Adipose tissue (tissue), 3 donors: Measurements from ENCODE around the gene ARMC9. TPM values are rescaled to one million over a fixed set of nuclear protein-coding genes. Genes with fewer than 3 reads are reported as not detected.
A peak's percentile ranks its signal among the peaks of the same experiment; 100 is the strongest.
"Not testable (repeated sequence)": the region's sequence is repeated elsewhere in the genome, so short reads cannot be mapped to it uniquely, and the experiment has no call there.

ENCODE experiments used
- H3K27ac ChIP-seq: one replicate; pipeline ENCODE4 v1.5.1; 2013; ENCODE audit warnings: low read depth, low read length
- WGBS, 3 donors: extraction: QIAGEN DNeasy Blood & Tissue Kit; methylation state at CpG; one replicate each; pipeline ENCODE4 v1.1.7; 2013; 5-methylcytosine and 5-hydroxymethylcytosine counted together
- polyA plus RNA-seq, 3 donors: library from polyadenylated mRNA; stranded (reverse); fragments of 200-250 nt; gene quantifications; one replicate each; pipeline ENCODE4 v1.2.3, GENCODE V29; 2013
- donor health status: healthy with polysubstance abuse.
- donor health status: Bipolar disorder and iron deficiency.
- donor health status: healthy.

ARMC9 gene
- polyA plus RNA-seq, 3 donors = 1.5 to 8.7 (median 4.0) TPM

- H3K27ac ChIP-seq = not testable (repeated sequence)
- 86 to 89% (median 88%) methylated on average over 5 of the region's 5 CpGs for WGBS, 3 donors
These were observed 19.6 kb upstream of the ARMC9 start for GRCh38 chr2:231178805-231179204.

GRCh38 chr2:231181860-231182512 is 16.4 kb upstream of the ARMC9 start:
- no peak overlapping the region for H3K27ac ChIP-seq
- WGBS, 3 donors = 51 to 60% (median 53%) methylated on average over 12 of the region's 12 CpGs

GRCh38 chr2:231182513-231182899 is 15.9 kb upstream of the ARMC9 start:
- WGBS, 3 donors = 75 to 86% (median 80%) methylated on average over 8 of the region's 8 CpGs
- H3K27ac ChIP-seq = no peak overlapping the region

- WGBS, 3 donors = 93 to 94% (median 93%) methylated on average over 8 of the region's 8 CpGs
- no peak overlapping the region for H3K27ac ChIP-seq
These were observed 14.6 kb upstream of the ARMC9 start for GRCh38 chr2:231183851-231184250.

DNA sequence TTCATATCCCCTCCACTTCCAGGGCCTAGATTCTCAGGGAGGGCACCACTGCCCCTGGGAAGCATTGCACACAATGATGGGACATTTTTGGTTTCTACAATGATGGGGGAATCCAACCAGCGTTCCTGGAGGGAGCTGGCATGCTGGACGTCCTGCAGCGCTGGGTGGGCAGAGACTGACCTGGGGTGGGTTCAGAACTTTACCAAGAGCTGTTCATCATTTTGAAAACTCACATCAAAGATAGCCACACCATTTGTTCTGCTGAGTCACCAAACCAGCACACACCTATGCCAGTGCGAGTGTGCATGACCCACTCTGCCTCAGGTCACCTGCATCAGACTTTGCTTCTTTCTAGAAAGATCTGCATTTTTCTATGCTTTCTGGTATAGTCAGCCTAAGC is 14.1 kb upstream of the ARMC9 start:
- WGBS, 3 donors = 90 to 98% (median 94%) methylated on average over 4 of the region's 4 CpGs
- no peak overlapping the region for H3K27ac ChIP-seq

- H3K27ac ChIP-seq = no peak overlapping the region
- 52 to 83% (median 61%) methylated on average over 11 of the region's 11 CpGs for WGBS, 3 donors
These were observed 13.2 kb upstream of the ARMC9 start for GRCh38 chr2:231185050-231185725.

- 60 to 78% (median 73%) methylated on average over 4 of the region's 4 CpGs for WGBS, 3 donors
- H3K27ac ChIP-seq = no peak overlapping the region
These were observed 12.5 kb upstream of the ARMC9 start for GRCh38 chr2:231185886-231186285.

- 83 to 95% (median 91%) methylated on average over 7 of the region's 7 CpGs for WGBS, 3 donors
- H3K27ac ChIP-seq = no peak overlapping the region
These were observed 12.1 kb upstream of the ARMC9 start for GRCh38 chr2:231186325-231186724.

GRCh38 chr2:231187736-231188505 is 10.5 kb upstream of the ARMC9 start:
- no peak overlapping the region for H3K27ac ChIP-seq
- WGBS, 3 donors = 65 to 80% (median 76%) methylated on average over 18 of the region's 18 CpGs

DNA sequence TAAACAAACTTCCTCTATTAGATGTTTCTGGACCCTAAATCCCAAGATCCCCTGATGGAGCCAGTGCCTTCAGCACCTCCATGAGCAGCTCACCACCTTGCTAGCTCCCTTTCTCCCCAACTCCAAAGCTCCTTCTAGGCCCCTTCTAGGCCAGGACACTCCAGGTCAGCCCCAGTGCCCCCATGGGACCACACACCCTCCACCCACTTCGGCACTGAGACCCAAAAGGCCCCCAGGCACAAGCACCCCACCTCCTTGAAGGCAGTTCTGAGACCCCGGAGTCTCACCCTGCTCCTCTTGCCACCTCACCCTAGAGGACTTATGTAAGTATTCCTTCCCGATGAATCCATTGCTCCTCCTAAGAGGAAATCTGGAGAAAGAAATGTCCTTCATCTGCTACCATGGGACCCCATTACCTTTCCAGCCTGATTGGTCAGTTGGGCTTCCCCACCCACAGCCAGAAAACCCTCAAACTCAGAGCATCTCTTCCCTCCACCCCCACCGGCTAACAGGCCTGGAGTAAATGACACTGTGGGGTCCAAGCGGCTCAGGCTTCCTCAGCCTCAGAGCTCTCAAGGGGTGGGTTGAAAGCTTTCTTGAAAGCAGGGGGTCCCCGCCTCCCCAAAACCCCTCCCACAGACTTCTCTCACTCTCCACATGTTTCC is 9.8 kb upstream of the ARMC9 start:
- WGBS, 3 donors = 92 to 95% (median 92%) methylated on average over 6 of the region's 6 CpGs
- no peak overlapping the region for H3K27ac ChIP-seq

- H3K27ac ChIP-seq = no peak overlapping the region
- 95 to 97% (median 96%) methylated on average over 8 of the region's 8 CpGs for WGBS, 3 donors
These were observed 9.3 kb upstream of the ARMC9 start for GRCh38 chr2:231189171-231189530.

GRCh38 chr2:231189571-231190495 is 8.6 kb upstream of the ARMC9 start:
- WGBS, 3 donors = 50 to 76% (median 56%) methylated on average over 22 of the region's 22 CpGs
- H3K27ac ChIP-seq = peak overlapping the region; percentile 68

GRCh38 chr2:231190531-231191197 is 7.8 kb upstream of the ARMC9 start:
- 11 to 19% (median 15%) methylated on average over 39 to 42 of the region's 42 CpGs for WGBS, 3 donors
- peak overlapping the region; percentile 68 for H3K27ac ChIP-seq

- 45 to 75% (median 54%) methylated on average over 19 of the region's 19 CpGs for WGBS, 3 donors
- H3K27ac ChIP-seq = no peak overlapping the region
These were observed 6.2 kb upstream of the ARMC9 start for GRCh38 chr2:231191896-231192872.

- WGBS, 3 donors = 89 to 93% (median 92%) methylated on average over 3 of the region's 3 CpGs
These were observed 5.2 kb upstream of the ARMC9 start for GRCh38 chr2:231193216-231193615.

DNA sequence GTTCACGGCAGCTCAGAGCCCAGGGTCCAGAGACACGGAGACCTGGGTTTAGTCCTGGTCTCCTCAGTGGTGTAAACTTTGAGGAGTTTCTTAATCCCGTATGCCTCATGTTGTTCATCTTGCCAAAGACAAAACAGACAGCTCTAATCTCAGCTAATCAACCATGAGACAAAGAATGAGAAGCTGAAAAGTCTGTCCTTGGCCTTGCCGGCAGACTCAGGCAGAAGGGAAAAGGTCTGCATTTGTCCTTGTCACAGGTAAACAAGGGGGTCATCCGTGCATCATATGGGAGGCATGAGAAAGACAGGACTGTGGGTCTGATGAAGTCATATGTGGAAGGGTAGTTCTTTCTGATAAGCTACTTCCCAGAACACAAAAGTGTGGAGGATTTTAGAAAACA is 1.8 kb upstream of the ARMC9 start:
- 66 to 94% (median 92%) methylated on average over 5 of the region's 5 CpGs for WGBS, 3 donors
- H3K27ac ChIP-seq = no peak overlapping the region

More at GRCh38 chr2:231193216-231193615, 5.2 kb upstream of the ARMC9 start:
- no peak overlapping the region for H3K27ac ChIP-seq
